ENCODE data around the gene CCDC61.

- TF ChIP-seq EZH2 (IDR thresholded peaks at IDR 0.05; ENCODE audit: low read depth, low read length, severe bottlenecking) = no peak
- no peak for TF ChIP-seq CTCF (IDR thresholded peaks at IDR 0.05; ENCODE audit: control extremely low read depth in 1 of 3, insufficient read depth in 1 of 3, low read depth in 1 of 3, low read length in 3 of 3)
- no peak for TF ChIP-seq ZNF274 (IDR thresholded peaks at IDR 0.05; ENCODE audit: borderline replicate concordance, extremely low read depth, low read length)
- no peak for TF ChIP-seq SRF (IDR thresholded peaks at IDR 0.05; ENCODE audit: low read depth, low read length)
- TF ChIP-seq SIRT6 (IDR thresholded peaks at IDR 0.05; ENCODE audit: low read length) = no peak
- no peak for TF ChIP-seq POLR2A (IDR thresholded peaks at IDR 0.05; ENCODE audit: control extremely low read depth in 1 of 2, low read depth in 2 of 2, low read length in 2 of 2)
- no peak for TF ChIP-seq CBX5 (IDR thresholded peaks at IDR 0.05; ENCODE audit: low read depth, low read length)
- TF ChIP-seq EP300 (IDR thresholded peaks at IDR 0.05; ENCODE audit: borderline replicate concordance in 1 of 2, low read depth in 2 of 2, low read length in 2 of 2) = no peak
- TF ChIP-seq JUN (IDR thresholded peaks at IDR 0.05; ENCODE audit: low read depth, low read length) = no peak
- no peak for TF ChIP-seq GABPA (IDR thresholded peaks at IDR 0.05; ENCODE audit: borderline replicate concordance, insufficient read depth, low read length)
- TF ChIP-seq SIN3A (conservative IDR thresholded peaks at IDR 0.05 in 1 of 2, IDR thresholded peaks at IDR 0.05 in 1 of 2; ENCODE audit: low read depth in 1 of 2, low read length in 2 of 2) = no peak
These were observed 47.1 kb downstream of the CCDC61 start for GRCh38 chr19:46042252-46042883.

Data from H1 (cell line).